Activated CD8-positive, alpha-beta T cell treated with anti-CD3 and anti-CD28 coated beads, Interleukin-2, amount 10 ng/mL, durations not matched to agents 7 days and 5 days (primary cell): ENCODE data around the gene RAB29. TPM values are rescaled to one million over a fixed set of nuclear protein-coding genes. Genes with fewer than 3 reads are reported as not detected.

ENCODE experiments used
- ATAC-seq: fragments of 150-1000 bp; cut with Tn5 transposase; one replicate; pipeline ENCODE4 v1.10.0; 2021; ENCODE audit warnings: moderate library complexity
- CTCF ChIA-PET: fragments of 350-600 bp; sonication (Branson Sonifier 250); formaldehyde crosslinking; loops from one replicate; lab custom pipeline; 2021; ENCODE audit warnings: antibody characterized with exemption; lab: Charles Lee
- POLR2A ChIA-PET: fragments of 350-600 bp; sonication (Branson Sonifier 250); formaldehyde crosslinking; loops from one replicate; lab custom pipeline; 2021; ENCODE audit warnings: antibody characterized with exemption; lab: Charles Lee
- DNase-seq: peaks from one replicate; pipeline ENCODE4 v3.0.0-alpha.2; 2020
- H3K27ac Mint-ChIP-seq: one replicate; pipeline ENCODE4 v1.8.0; 2021; ENCODE audit warnings: mild to moderate bottlenecking, mixed read lengths
- H3K27me3 Mint-ChIP-seq: one replicate; pipeline ENCODE4 v1.8.0; 2021; ENCODE audit warnings: low read depth, mixed read lengths
- H3K36me3 Mint-ChIP-seq: one replicate; pipeline ENCODE4 v1.8.0; 2021; ENCODE audit warnings: low read depth, mixed read lengths
- H3K4me1 Mint-ChIP-seq: one replicate; pipeline ENCODE4 v1.8.0; 2021; ENCODE audit warnings: low read depth, mixed read lengths
- H3K4me3 Mint-ChIP-seq: one replicate; pipeline ENCODE4 v1.8.0; 2021; ENCODE audit warnings: mild to moderate bottlenecking, mixed read lengths
- H3K9me3 Mint-ChIP-seq: one replicate; pipeline ENCODE4 v1.8.0; 2022; ENCODE audit warnings: mixed read lengths; ENCODE audit not compliant: insufficient read depth
- total RNA-seq, 2 experiments: library from RNA; stranded (reverse); gene quantifications; one replicate each; pipeline ENCODE4 v1.2.3, GENCODE V29; 2021

Gene RAB29
- total RNA-seq, 2 experiments from 2014 or later: 42.5 to 42.7 TPM

DNA sequence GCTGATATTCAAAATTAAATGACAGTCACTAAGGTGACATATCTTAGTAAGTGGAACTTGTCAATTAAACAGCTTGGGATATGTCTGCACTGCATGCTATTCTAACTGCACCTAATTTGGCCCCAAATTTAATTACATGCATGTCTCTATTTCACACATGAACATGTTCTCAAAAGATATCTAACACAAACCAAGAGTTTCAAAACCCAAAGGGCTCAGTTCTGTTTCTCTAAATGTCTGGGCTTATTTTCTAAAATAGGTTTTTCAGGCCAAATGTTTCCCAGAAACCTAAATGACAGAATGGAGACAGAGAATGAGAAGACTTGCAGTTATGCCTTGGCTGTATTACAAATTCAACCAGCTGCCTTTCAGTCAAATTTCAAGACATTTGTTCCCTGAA lies 11.3 kb downstream of the RAB29 start:
- POLR2A ChIA-PET: no interaction called here
- no peak overlapping the region for H3K4me3 Mint-ChIP-seq
- peaks cover 13% of the 10 kb centered on the region for H3K4me1 Mint-ChIP-seq
- H3K27ac Mint-ChIP-seq: no peak overlapping the region
- DNase-seq: no peak
- CTCF ChIA-PET: interaction anchor here (0.7 to 1.8 kb wide), 4 partner anchors 10 to 105 kb away, joined by 3 to 5 read pairs (median 4); no protein-coding TSS in a partner anchor
- ATAC-seq: no peak
- H3K36me3 Mint-ChIP-seq: peaks cover 29% of the 10 kb centered on the region
- H3K9me3 Mint-ChIP-seq: no peaks in the 10 kb centered on the region
- H3K27me3 Mint-ChIP-seq: no peaks in the 10 kb centered on the region

DNA sequence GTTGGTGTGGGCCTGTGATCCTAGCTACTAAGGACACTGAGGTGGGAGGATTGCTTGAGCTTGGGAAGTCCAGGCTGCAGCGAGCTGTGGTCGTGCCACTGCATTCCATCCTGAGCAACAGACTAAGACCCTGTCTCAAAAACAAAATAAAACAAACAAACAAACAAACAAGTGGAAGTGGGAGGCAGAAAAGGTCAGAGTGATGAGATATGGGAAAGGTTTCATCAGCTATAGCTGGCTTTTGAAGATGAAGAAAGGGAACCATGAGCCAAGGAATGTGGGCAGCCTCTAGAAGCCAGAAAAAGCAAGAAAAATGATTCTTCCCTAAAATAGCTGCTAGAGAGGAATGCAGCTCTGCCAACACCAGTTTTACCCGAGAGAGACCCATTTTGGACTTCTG lies 14.7 kb downstream of the RAB29 start:
- POLR2A ChIA-PET: interaction anchor here (0.7 to 1.1 kb wide), 3 partner anchors 14 to 216 kb away, joined by 3 to 5 read pairs (median 5); partner anchors contain the start of gene RAB29
- CTCF ChIA-PET: interaction anchor here (0.7 to 1.5 kb wide), 4 partner anchors 12 to 103 kb away, joined by 3 to 7 read pairs (median 4); no protein-coding TSS in a partner anchor
- no peaks in the 10 kb centered on the region for H3K9me3 Mint-ChIP-seq

DNA sequence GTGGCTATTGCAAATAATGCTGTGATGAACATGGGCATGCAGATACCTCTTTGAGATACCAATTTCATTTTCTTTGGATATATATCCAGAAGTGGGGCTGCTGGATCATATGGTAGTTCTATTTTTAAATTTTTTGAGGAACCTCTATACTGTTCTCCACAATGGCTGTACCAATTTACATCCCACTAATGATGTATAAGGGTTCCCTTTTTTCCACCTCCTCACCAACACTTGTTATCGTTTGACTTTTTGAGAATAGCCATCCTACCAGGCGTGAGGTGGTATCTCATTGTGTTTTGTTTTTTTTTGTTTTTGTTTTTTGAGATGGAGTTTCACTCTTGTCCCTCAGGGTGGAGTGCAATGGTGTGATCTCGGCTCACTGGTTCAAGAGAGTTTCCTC lies 18.7 kb downstream of the RAB29 start:
- H3K36me3 Mint-ChIP-seq: peaks cover 8% of the 10 kb centered on the region
- no peak overlapping the region for H3K4me3 Mint-ChIP-seq
- POLR2A ChIA-PET: interaction anchor here (0.5 to 0.6 kb wide), 2 partner anchors 15 to 60 kb away, joined by 3 read pairs; no protein-coding TSS in a partner anchor
- ATAC-seq (no peak), DNase-seq (no peak)
- no peaks in the 10 kb centered on the region for H3K4me1 Mint-ChIP-seq
- H3K9me3 Mint-ChIP-seq: no peaks in the 10 kb centered on the region
- H3K27ac Mint-ChIP-seq: no peak overlapping the region
- H3K27me3 Mint-ChIP-seq: peaks cover 5% of the 10 kb centered on the region
- CTCF ChIA-PET: interaction anchor here (1.4 kb wide), 1 partner anchor 26 kb away, joined by 3 read pairs; no protein-coding TSS in a partner anchor

More for the DNA sequence above, 14.7 kb downstream of the RAB29 start:
- Mint-ChIP-seq H3K27me3 (peaks cover 3% of the 10 kb centered on the region), H3K27ac (no peak overlapping the region), H3K36me3 (peaks cover 11% of the 10 kb centered on the region), H3K4me3 (no peak overlapping the region), H3K4me1 (no peaks in the 10 kb centered on the region)
- ATAC-seq: no peak
- DNase-seq: no peak

DNA sequence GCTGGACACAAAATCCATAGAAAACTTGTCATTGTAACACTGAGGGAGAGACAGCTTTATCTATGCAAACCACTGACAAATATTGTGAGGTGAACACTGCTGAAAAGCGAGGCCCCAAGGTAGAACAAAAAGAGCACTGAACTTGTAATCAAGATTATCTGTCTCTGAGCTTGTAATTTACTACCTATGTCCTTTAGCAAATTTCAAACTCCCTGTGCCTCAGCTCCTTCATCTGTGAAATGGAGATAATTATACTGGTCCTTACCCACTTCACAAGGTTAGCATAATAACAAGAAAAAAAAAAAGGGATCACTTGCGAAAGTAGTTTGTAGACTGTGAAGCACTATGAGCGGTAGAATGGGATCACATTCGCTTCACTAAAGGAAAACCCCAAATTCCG lies 20.4 kb downstream of the RAB29 start:
- DNase-seq (no peak), ATAC-seq (no peak)
- peaks cover 6% of the 10 kb centered on the region for H3K36me3 Mint-ChIP-seq
- no peak overlapping the region for H3K27ac Mint-ChIP-seq
- H3K27me3 Mint-ChIP-seq: peaks cover 5% of the 10 kb centered on the region
- H3K4me1 Mint-ChIP-seq: peaks cover 13% of the 10 kb centered on the region
- ChIA-PET POLR2A (interaction anchor here (0.6 to 1.4 kb wide), 3 partner anchors 8 to 632 kb away, joined by 3 to 8 read pairs (median 3); partner anchors contain the start of gene RAB29), CTCF (interaction anchor here (1.4 to 2.1 kb wide), 3 partner anchors 11 to 28 kb away, joined by 3 to 8 read pairs (median 6); partner anchors contain the start of gene RAB29)
- no peak overlapping the region for H3K4me3 Mint-ChIP-seq
- no peaks in the 10 kb centered on the region for H3K9me3 Mint-ChIP-seq

DNA sequence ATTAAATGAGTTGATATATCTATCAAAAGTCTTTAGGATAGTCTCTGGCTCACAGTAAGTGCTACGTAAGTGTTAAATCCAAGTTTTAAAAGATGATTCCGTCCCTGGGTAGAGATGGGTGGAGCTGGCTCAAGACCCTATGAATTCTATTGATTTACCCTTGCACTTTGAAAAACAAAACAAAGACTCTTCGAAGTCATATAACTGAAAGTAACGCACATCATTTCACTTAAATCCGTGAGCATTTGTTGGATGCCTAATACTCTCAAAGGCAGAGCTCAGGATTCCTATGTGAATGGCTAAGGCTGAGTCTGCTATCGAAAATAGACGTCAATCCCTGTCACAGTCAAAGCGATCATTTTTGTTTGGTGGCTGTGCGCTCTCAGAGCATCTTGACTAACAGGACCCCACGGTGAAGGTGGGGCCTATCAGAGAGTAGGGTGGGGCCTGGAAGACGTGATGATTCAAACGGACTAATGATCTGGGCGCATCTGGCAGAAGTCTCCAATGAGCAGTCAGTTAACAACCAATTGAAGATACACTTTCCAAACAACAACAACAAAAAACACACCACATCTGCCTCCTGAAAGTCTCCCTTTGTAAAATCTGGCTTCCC lies 24.1 kb downstream of the RAB29 start:
- POLR2A ChIA-PET: interaction anchor here (0.5 to 1.0 kb wide), 4 partner anchors 22 to 146 kb away, joined by 3 to 4 read pairs (median 3); partner anchors contain the start of gene ELK4
- Mint-ChIP-seq H3K4me1 (peaks cover 32% of the 10 kb centered on the region), H3K27me3 (peaks cover 3% of the 10 kb centered on the region), H3K4me3 (peak overlapping the region; percentile 90), H3K27ac (peak overlapping the region; percentile 98), H3K36me3 (peaks cover 28% of the 10 kb centered on the region), H3K9me3 (no peaks in the 10 kb centered on the region)
- CTCF ChIA-PET: interaction anchor here (1.0 to 1.5 kb wide), 4 partner anchors 31 to 220 kb away, joined by 3 to 5 read pairs (median 4); no protein-coding TSS in a partner anchor
- DNase-seq: no peak
- no peak for ATAC-seq

DNA sequence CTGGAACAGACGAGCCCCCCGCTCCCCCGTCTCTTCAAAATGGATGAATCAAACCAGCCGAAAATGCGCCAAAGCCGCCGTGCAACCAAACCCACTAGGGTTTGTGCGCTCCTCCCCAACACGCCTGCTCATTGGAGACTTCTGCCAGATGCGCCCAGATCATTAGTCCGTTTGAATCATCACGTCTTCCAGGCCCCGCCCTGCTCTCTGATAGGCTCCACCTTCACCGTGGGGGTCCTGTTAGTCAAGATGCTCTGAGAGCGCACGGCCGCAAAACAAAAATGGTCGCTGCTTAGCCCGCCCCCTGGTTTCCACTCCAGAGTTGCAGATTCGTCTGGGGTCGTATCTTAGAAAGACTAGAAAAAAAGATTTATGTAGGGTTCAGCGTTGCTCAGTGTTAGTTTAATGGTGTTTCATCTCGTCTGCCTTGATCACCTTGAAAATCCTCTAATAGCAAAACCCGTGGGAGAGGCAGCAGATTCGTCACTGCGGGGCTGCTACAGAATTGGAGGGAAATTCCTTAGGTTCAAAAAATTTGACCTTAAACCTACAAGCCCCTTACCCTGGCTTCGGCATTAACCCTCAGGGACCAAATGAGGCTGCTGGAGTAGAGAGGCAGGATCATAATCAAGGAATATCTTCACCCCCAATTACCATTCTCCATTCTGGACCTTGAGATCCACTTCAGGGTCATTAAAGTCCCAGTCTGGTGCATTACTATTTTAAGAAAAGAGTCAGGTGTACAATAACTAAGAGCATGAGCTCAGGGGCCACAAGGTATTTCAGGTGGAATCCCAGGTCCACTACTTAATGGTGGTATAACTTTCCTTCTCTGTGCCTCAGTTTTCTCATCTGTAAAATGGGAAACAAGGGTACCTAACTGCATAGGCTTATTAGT lies 24.9 kb downstream of the RAB29 start, which contains the start of gene NUCKS1:
NUCKS1 (minus strand) TSS at position 45 of the 898 bp plus-strand sequence. CDS start 209 bp downstream, outside the sequence.
- ChIA-PET POLR2A (interaction anchor here (0.6 to 2.0 kb wide), 11 partner anchors 9 to 145 kb away, joined by 3 to 26 read pairs (median 4); partner anchors contain the start of gene RAB29), CTCF (interaction anchor here (1.0 to 2.2 kb wide), 6 partner anchors 25 to 219 kb away, joined by 3 to 12 read pairs (median 4); partner anchors contain the start of gene RAB29)
- peak; percentile 98 for DNase-seq
- H3K36me3 Mint-ChIP-seq: peaks cover 32% of the 10 kb centered on the region
- H3K27ac Mint-ChIP-seq: peak within 1 kb of the TSS; percentile 98
- peak within 1 kb of the TSS; percentile 98 for H3K4me3 Mint-ChIP-seq
- peaks cover 37% of the 10 kb centered on the region for H3K4me1 Mint-ChIP-seq
- peaks cover 2% of the 10 kb centered on the region for H3K27me3 Mint-ChIP-seq
- ATAC-seq: peak; percentile 89
- H3K9me3 Mint-ChIP-seq: no peaks in the 10 kb centered on the region

DNA sequence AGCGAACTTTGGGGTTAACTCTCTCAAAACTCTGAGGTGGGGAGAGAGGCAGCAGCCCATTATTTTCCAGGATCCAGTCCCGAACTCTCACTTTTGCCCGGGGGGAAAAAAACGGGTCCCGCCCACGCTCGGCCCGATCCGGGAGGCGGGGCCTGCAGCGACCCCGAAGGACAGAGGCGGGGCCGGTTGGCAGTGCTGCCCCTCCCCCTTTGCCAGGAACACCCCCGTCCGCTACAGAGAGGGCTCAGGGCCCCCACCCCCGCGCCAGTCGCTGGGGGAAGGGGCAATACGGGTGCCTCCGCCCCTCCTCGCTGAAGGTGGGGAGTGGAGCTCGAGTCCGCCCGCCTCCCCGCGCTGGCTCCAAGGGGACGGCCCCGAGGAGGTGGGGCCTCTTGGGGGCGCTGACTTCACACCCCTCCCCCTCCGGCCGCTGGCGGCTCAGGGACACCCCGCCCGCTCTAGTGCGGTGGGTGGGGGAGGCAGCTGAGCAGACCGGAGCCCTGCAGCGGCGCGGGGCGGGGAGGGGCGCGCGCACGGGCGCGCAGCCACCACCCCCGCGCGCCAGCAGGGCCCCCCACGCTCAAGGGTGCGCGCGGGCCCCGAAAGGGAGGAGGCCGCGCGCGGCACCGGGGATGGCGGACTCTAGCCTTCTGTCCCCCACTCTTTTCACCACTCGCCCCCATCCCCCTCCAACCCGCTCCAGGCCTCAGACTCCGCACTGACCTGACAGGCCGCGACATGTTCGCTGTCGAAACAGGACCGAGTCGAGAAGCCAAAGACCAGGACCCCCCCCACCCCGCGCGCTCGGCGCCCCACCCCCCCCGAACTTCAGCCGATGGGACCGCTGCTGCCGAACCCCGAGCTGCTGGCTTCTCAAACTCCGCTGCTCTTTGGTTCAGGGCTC lies 25.8 kb downstream of the RAB29 start:
- ChIA-PET POLR2A (interaction anchor here (0.6 to 2.0 kb wide), 16 partner anchors 9 to 1055 kb away, joined by 3 to 26 read pairs (median 3); partner anchors contain the start of genes ELK4 and RAB29), CTCF (interaction anchor here (1.0 to 2.2 kb wide), 7 partner anchors 17 to 218 kb away, joined by 3 to 12 read pairs (median 3); partner anchors contain the start of genes ELK4 and RAB29)
- Mint-ChIP-seq H3K9me3 (no peaks in the 10 kb centered on the region), H3K27me3 (peaks cover 2% of the 10 kb centered on the region), H3K4me1 (peaks cover 44% of the 10 kb centered on the region), H3K27ac (peak overlapping the region; percentile 98), H3K36me3 (peaks cover 33% of the 10 kb centered on the region), H3K4me3 (peak overlapping the region; percentile 98)
- DNase-seq (peak; percentile 96), ATAC-seq (peak; percentile 84)

DNA sequence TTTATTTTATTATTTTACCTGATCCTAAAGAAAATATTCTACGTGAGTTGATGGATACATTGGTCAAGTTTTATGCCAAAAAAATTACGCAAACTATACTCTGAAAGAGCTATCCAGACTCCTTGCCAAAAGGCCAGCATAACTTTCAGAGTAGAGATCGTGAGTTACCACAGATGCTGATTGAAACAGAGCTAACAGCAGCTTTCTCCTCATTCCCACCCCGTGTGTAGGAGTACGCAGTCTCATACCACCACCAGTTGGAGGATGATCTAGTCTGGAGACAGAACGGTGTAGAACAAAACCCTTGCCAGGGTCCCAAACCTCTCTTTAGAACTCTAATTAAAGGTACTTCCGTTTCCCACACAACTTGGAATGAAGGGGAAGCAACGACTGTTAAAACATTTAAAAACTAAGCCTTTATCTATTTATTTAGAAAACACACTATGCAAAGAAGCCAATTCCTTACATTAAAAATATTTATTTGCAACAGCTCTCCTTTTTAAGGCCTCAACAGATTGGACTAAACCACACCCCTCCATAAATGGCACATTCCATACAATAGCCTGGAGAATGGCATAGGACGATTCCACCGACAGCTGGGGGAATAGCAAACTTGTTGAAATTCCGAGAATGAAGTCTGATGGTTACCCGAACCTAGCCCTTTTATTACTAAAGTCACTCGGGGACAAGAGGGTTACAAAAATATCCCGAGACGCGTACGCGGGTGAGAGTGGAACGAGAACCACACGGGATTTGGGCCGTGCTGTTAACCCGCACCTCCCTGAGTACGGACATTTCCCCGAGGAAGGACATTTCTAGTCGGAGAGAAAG lies 26.7 kb downstream of the RAB29 start:
- ATAC-seq: peak; percentile 35
- peaks cover 39% of the 10 kb centered on the region for H3K36me3 Mint-ChIP-seq
- ChIA-PET POLR2A (interaction anchor here (0.6 to 2.0 kb wide), 13 partner anchors 10 to 1056 kb away, joined by 3 to 26 read pairs (median 3); partner anchors contain the start of genes ELK4 and RAB29), CTCF (interaction anchor here (0.7 to 2.2 kb wide), 7 partner anchors 16 to 116 kb away, joined by 3 to 12 read pairs (median 3); partner anchors contain the start of genes ELK4 and RAB29)
- peaks cover 50% of the 10 kb centered on the region for H3K4me1 Mint-ChIP-seq
- H3K9me3 Mint-ChIP-seq: no peaks in the 10 kb centered on the region
- H3K27ac Mint-ChIP-seq: peak overlapping the region; percentile 88
- peak overlapping the region; percentile 98 for H3K4me3 Mint-ChIP-seq
- peaks cover 2% of the 10 kb centered on the region for H3K27me3 Mint-ChIP-seq
- DNase-seq: peak; percentile 33

DNA sequence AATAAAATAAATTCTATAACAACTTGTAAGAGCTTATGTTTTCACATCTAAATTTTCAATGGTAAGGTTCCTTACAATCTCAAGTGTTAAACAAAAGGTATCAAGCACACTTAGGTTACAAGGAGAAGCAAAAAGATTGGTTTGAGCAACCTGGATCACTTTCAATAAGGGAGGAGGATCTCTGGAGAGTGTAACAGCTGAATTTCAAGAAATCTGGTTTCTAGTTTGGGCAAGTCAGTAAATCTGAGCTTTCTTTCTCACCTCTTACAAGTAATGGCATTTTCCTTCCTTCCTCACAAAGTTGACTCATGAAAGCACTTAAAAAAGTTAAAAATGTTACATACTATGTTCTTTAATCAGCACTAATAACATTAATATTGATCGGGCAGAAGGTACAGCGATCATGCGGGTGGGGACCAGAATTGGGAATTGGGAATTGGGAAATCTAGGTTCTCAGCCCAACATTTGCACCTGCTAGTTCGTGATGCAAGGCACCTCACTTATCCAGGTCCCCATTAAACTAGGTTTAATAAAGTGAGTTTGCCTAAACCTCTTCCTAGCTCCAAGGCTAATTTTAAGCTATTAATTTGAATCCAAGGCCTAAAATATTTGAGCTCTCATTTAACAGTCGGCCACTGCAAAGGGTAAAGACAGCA lies 28.4 kb downstream of the RAB29 start:
- Mint-ChIP-seq H3K9me3 (no peaks in the 10 kb centered on the region), H3K27me3 (no peaks in the 10 kb centered on the region), H3K27ac (no peak overlapping the region), H3K4me1 (peaks cover 57% of the 10 kb centered on the region), H3K36me3 (peaks cover 46% of the 10 kb centered on the region), H3K4me3 (peak overlapping the region; percentile 53)
- CTCF ChIA-PET: interaction anchor here (1.0 to 6.3 kb wide), 5 partner anchors 11 to 65 kb away, joined by 3 to 31 read pairs (median 3); no protein-coding TSS in a partner anchor
- POLR2A ChIA-PET: interaction anchor here (0.6 to 3.0 kb wide), 5 partner anchors 8 to 28 kb away, joined by 3 to 10 read pairs (median 4); partner anchors contain the start of gene RAB29
- ATAC-seq: no peak
- no peak for DNase-seq
